ENCODE results near the gene CD80. TPM values are rescaled to one million over a fixed set of nuclear protein-coding genes. Genes with fewer than 3 reads are reported as not detected.

Gene CD80
- total RNA-seq, 4 donors from 2014 or later, result 0.13 TPM; not detected in 3

GRCh38 chr3:119542168-119542767, 17.1 kb downstream of the CD80 start:
- Histone ChIP-seq H3K36me3 (no peaks in the 10 kb centered on the region), H3K27ac (no peak overlapping the region), H3K4me3 (no peak overlapping the region), H3K9me3 (no peaks in the 10 kb centered on the region), H3K27me3 (no peaks in the 10 kb centered on the region), H3K4me1 (no peaks in the 10 kb centered on the region)
- no peak for TF ChIP-seq POLR2A (IDR thresholded peaks at IDR 0.05)
- no peak for DNase-seq
- intact Hi-C loops (cut with DNase I; ENCODE audit: low total_unique reads), result no loop called here
- in situ Hi-C loops (cut with MboI; ENCODE audit: low sequenced_read_pairs in 4 of 4), result no loop called here
- ATAC-seq, result no peak

- no peak overlapping the region for H3K27ac ChIP-seq
- in situ Hi-C loops (cut with MboI; ENCODE audit: low sequenced_read_pairs in 4 of 4), result no loop called here
- no peak for TF ChIP-seq CTCF (IDR thresholded peaks at IDR 0.05 in 4 of 5, conservative IDR thresholded peaks at IDR 0.05 in 1 of 5)
- no peak for TF ChIP-seq POLR2A (IDR thresholded peaks at IDR 0.05)
- no peaks in the 10 kb centered on the region for H3K9me3 ChIP-seq
- ATAC-seq, result no peak
- no peak overlapping the region for H3K4me3 ChIP-seq
- intact Hi-C loops (cut with DNase I; ENCODE audit: low total_unique reads), result no loop called here
- no peaks in the 10 kb centered on the region for H3K4me1 ChIP-seq
- H3K27me3 ChIP-seq, result no peaks in the 10 kb centered on the region
- no peak for DNase-seq
- H3K36me3 ChIP-seq, result no peaks in the 10 kb centered on the region
Observed at GRCh38 chr3:119541547-119541946, 17.9 kb downstream of the CD80 start.

- Histone ChIP-seq H3K4me3 (no peak overlapping the region), H3K4me1 (no peaks in the 10 kb centered on the region), H3K9me3 (no peaks in the 10 kb centered on the region), H3K27me3 (no peaks in the 10 kb centered on the region), H3K36me3 (no peaks in the 10 kb centered on the region), H3K27ac (no peak overlapping the region)
- in situ Hi-C loops (cut with MboI; ENCODE audit: low sequenced_read_pairs in 4 of 4) (no loop called here), intact Hi-C loops (cut with DNase I; ENCODE audit: low total_unique reads) (no loop called here)
- TF ChIP-seq CTCF (IDR thresholded peaks at IDR 0.05 in 4 of 5, conservative IDR thresholded peaks at IDR 0.05 in 1 of 5), result no peak
- no peak for TF ChIP-seq POLR2A (IDR thresholded peaks at IDR 0.05)
- ATAC-seq (no peak), DNase-seq (no peak)
Observed at GRCh38 chr3:119538772-119539171, 20.6 kb downstream of the CD80 start.

DNA sequence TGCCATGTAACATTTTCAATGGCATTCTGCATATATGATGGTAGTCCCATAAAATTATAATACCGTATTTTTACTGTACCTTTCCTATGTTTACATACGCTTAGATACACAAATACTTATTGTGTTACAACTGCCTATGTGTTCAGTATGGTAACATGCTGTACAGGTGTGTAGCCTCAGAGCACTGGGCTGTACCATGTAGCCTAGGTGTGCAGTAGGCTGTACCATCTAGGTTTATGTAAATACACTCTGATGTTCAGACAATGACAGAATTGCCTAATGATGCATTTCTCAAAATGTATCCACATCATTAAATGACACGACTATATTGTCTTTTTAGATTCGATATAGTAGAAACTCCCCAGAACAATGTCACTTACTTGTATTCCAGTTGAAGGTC, 22.7 kb downstream of the CD80 start:
- no peaks in the 10 kb centered on the region for H3K4me1 ChIP-seq
- intact Hi-C loops (cut with DNase I; ENCODE audit: low total_unique reads) (no loop called here), in situ Hi-C loops (cut with MboI; ENCODE audit: low sequenced_read_pairs in 4 of 4) (no loop called here)
- no peak overlapping the region for H3K27ac ChIP-seq
- ATAC-seq (no peak), DNase-seq (no peak)
- H3K4me3 ChIP-seq, result no peak overlapping the region
- TF ChIP-seq POLR2A (IDR thresholded peaks at IDR 0.05), result no peak
- TF ChIP-seq CTCF (IDR thresholded peaks at IDR 0.05 in 4 of 5, conservative IDR thresholded peaks at IDR 0.05 in 1 of 5), result no peak
- H3K9me3 ChIP-seq, result no peaks in the 10 kb centered on the region
- no peaks in the 10 kb centered on the region for H3K36me3 ChIP-seq
- H3K27me3 ChIP-seq, result no peaks in the 10 kb centered on the region

DNA sequence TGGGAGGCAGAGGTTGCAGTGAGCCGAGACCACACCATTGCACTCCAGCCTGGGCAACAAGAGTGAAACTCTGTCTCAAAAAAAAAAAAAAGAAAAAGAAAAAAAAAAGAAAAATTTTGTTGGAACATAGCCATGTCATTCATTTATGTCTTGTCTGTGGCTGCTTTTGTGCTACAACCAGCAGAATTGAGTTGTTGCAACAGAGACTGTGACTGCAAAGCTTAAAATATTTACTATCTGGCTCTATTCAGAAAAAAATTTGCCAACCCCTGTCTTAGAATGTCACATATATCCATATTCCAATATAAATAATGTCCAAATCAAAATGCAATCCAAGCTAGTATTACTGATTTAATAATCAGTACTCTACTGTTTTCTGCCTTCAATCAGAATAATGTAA, 25.1 kb downstream of the CD80 start:
- intact Hi-C loops (cut with DNase I; ENCODE audit: low total_unique reads) (no loop called here), in situ Hi-C loops (cut with MboI; ENCODE audit: low sequenced_read_pairs in 4 of 4) (no loop called here)
- H3K9me3 ChIP-seq, result no peaks in the 10 kb centered on the region
- H3K36me3 ChIP-seq, result no peaks in the 10 kb centered on the region
- H3K27ac ChIP-seq, result no peak overlapping the region
- H3K27me3 ChIP-seq, result no peaks in the 10 kb centered on the region
- TF ChIP-seq CTCF (IDR thresholded peaks at IDR 0.05 in 4 of 5, conservative IDR thresholded peaks at IDR 0.05 in 1 of 5), result no peak
- H3K4me1 ChIP-seq, result no peaks in the 10 kb centered on the region
- H3K4me3 ChIP-seq, result no peak overlapping the region
- ATAC-seq (no peak), DNase-seq (no peak)
